GM13976 (cell line): ENCODE measurements around the gene DESI1.
"Not testable (repeated sequence)": the region's sequence is repeated elsewhere in the genome, so short reads cannot be mapped to it uniquely, and the experiment has no call there.

Experiments
- DNase-seq: peaks from one replicate; pipeline ENCODE4 v3.0.0; 2012; ENCODE audit warnings: low spot score
- CTCF ChIP-seq: IDR thresholded peaks from 2 replicates; pipeline ENCODE4 v1.5.1; 2012; ENCODE audit warnings: borderline replicate concordance, mild to moderate bottlenecking; ENCODE audit not compliant: insufficient read depth; ENCODE audit errors: extremely low read depth, missing control alignments, control extremely low read depth
- in situ Hi-C: fragments of 300-500 bp; cut with MboI; formaldehyde crosslinking; loops from one replicate; pipeline ENCODE4 v1.12.0; 2022; ENCODE audit warnings: low sequenced_read_pairs, mixed read lengths, inconsistent platforms; ENCODE audit not compliant: unreplicated experiment

Gene DESI1

DNA sequence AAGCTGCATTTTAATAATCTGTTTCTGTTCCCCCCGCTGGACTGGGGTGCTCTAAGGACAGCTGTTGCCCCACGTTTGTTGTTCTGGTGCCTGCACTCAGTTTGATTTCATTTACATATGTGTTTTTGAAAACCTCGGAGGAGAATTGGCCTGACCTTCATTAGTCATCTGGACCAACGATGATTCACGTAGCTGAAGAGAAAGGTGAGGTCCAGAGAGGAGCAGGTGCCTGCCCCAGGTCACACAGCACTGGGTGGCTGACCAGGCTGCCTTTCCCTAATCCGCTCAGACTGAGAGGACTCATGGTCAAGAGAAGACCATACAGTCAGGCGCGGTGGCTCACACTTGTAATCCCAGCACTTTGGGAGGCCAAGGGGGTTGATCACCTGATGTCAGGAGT is 56.3 kb downstream of the DESI1 start:
- in situ Hi-C loops, result no loop called here
- DNase-seq, result no peak
- no peak for TF ChIP-seq CTCF

DNA sequence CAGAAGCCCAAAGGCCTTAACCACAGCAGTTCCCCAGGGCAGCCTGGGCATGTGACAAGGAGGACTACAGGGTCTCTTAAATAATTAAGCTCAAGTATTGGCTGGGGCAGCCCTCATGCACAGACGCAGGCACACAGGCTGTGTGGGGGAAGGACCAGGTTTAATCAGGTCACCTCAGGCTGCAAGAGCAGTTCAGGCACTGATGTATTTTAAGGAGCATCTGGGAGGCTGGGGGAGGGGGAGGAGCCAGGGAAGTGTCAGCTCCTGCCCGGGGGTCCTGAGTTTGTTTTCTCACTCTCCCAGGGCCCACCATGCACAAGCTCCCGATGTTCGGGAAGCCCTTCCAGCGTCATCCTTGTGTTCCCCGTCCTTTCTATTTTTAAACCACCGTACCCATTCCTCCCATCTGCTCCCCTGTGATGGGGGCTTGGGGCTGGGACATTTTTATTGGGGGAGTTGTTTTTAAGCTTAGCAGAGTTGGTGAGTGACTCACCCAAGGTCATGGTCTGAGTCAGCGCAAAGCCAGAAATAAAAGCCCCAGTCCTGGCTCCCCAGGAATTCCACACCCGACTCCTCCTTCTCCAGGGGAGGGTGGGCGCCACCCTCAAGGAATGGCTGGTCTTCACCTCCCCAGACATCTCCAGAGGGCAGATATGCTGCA is 57.7 kb downstream of the DESI1 start:
- in situ Hi-C loops, result no loop called here

DNA sequence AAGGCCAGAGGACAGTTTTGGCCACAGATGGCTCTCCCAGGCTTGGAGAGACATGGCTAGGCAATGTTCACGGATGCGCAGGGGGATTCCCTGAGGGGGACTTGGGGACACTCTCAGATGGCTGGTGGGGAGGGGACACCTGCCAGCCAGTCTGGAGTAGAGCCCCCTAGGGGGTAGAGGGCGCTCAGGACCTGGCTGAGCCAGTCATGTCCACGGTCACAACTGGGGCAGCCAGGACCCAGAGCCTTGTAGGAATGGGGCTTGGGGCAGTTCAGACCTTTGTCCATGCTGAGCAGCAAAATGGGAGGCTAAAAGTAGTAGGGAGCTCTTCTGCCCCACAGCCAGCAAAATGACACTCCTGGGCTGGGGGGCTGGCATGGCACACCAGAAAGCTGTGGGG is 58.4 kb downstream of the DESI1 start:
- in situ Hi-C loops, result no loop called here
- no peak for TF ChIP-seq CTCF
- DNase-seq, result no peak

More for the DNA sequence above, 57.7 kb downstream of the DESI1 start:
- no peak for TF ChIP-seq CTCF
- DNase-seq, result no peak

DNA sequence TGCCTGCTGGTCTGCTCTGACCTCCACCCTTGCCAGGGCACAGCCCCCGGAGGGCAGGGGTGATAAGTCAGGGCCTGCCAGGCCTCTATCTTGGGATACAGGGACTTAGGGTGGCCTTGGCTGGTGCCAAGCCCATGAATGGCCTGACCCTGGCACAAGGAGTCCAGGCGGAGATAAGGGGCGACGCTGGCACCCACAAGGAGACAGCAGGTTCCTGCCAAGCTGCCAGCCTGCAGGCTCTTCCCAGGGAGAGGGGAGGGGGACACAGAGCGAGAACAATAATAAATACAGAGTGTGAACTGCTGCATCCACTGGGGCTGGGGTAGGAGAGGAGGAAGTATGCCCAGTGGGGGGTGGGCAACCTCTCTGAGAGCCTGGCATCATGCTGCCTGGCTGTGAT is 59.1 kb downstream of the DESI1 start:
- no peak for TF ChIP-seq CTCF
- no peak for DNase-seq
- in situ Hi-C loops, result no loop called here

DNA sequence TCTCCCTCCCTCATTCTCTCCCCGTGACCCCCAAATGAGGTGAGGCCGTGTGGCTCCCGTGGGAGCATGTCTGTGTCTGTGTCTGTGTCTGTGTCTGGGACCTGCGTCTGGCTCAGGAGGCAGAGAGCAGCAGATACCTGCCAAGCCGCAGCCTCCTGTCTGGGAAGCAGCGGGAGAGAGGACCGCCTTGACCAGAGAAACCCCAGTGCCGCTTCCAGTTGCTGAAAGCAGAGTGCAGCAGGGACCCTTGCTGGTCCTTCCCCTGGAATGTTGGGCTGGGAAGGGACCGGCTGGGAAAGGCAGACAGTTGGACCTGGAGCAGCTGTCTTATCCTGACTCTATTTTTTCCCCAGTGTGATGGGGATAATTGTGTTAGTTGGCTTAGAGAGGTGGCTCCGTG is 59.5 kb downstream of the DESI1 start:
- TF ChIP-seq CTCF, result no peak
- in situ Hi-C loops, result no loop called here
- DNase-seq, result no peak

DNA sequence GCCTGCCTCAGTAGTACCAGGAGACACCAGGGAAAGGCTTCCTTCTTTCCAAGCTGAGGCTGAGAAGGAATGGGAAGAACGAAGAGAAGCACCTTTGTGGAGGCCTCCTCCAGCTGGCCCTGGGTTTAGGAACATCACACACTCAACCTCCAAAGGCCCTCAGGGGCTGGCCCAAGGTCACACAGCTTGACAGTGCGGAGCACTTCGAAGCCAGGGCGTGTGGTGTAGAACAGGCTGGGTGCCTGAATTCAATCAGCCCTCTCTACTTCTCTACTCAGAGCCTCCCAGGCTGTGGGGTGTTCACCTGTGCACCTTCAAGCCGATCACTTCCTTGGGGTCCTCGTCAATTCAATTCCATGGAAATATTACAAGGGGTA is 60.8 kb downstream of the DESI1 start:
- in situ Hi-C loops, result no loop called here
- TF ChIP-seq CTCF, result no peak
- DNase-seq, result no peak

DNA sequence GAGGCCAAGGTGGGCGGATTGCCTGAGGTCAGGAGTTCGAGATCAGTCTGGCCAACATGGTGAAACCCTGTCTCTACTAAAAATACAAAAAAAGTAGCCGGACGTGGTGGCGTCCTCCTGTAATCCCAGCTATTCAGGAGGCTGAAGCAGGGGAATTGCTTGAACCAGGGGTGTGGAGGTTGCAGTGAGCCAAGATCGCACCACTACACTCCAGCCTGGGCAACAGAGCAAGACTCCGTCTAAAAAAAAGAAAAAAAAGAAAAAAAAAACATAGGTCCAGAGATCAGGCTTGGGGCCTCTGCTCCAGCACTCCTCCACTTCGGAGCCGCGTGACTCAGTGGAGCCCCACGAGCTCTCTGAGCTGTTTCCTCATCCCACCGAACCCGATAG is 62.6 kb downstream of the DESI1 start:
- in situ Hi-C loops, DNase-seq: not testable (repeated sequence)
